HG03175 (cell line): ENCODE data around the gene PACS1.

ENCODE experiments used
- ATAC-seq: cut with Tn5 transposase; IDR thresholded peaks from one replicate; pipeline ENCODE4 v1.9.1; 2021; ENCODE audit warnings: mild to moderate bottlenecking, moderate library complexity; ENCODE audit not compliant: unreplicated experiment

The PACS1 gene

GRCh38 chr11:66131937-66132632 lies 62.0 kb downstream of the PACS1 start:
- no peak for ATAC-seq

- ATAC-seq, result no peak
Observed at GRCh38 chr11:66133216-66133775, 63.2 kb downstream of the PACS1 start.

GRCh38 chr11:66136752-66137123 lies 66.7 kb downstream of the PACS1 start:
- no peak for ATAC-seq

- ATAC-seq, result no peak
Observed at GRCh38 chr11:66139817-66140404, 69.8 kb downstream of the PACS1 start.

- no peak for ATAC-seq
Observed at GRCh38 chr11:66142370-66143263, 72.5 kb downstream of the PACS1 start.

- no peak for ATAC-seq
Observed at GRCh38 chr11:66143264-66143566, 73.1 kb downstream of the PACS1 start.

GRCh38 chr11:66143996-66144678 lies 74.1 kb downstream of the PACS1 start:
- no peak for ATAC-seq

- ATAC-seq, result no peak
Observed at GRCh38 chr11:66146074-66146473, 76.0 kb downstream of the PACS1 start.

- no peak for ATAC-seq
Observed at GRCh38 chr11:66146940-66147339, 76.9 kb downstream of the PACS1 start.

- no peak for ATAC-seq
Observed at GRCh38 chr11:66150140-66150539, 80.1 kb downstream of the PACS1 start.

- ATAC-seq, result no peak
Observed at GRCh38 chr11:66150725-66151124, 80.7 kb downstream of the PACS1 start.

GRCh38 chr11:66151273-66151672 lies 81.2 kb downstream of the PACS1 start:
- ATAC-seq, result no peak

GRCh38 chr11:66154109-66154508 lies 84.0 kb downstream of the PACS1 start:
- ATAC-seq, result no peak

GRCh38 chr11:66155387-66156073 lies 85.5 kb downstream of the PACS1 start:
- no peak for ATAC-seq

- ATAC-seq, result no peak
Observed at GRCh38 chr11:66157182-66157864, 87.3 kb downstream of the PACS1 start.

- no peak for ATAC-seq
Observed at GRCh38 chr11:66158156-66158555, 88.1 kb downstream of the PACS1 start.

GRCh38 chr11:66159324-66159984 lies 89.4 kb downstream of the PACS1 start:
- ATAC-seq, result no peak

GRCh38 chr11:66160709-66161108 lies 90.6 kb downstream of the PACS1 start:
- ATAC-seq, result no peak

- ATAC-seq, result no peak
Observed at GRCh38 chr11:66168289-66168688, 98.2 kb downstream of the PACS1 start.
